Transverse colon (tissue), 3 donors: ENCODE measurements around the gene TBX18.

Source experiments
- CTCF ChIP-seq, 5 experiments: fragments of 200-600 bp in 3 of 5; fragments of 450-650 bp in 2 of 5; sonication (generic) in 3 of 5; IDR thresholded peaks; 1 replicate in 2 of 5; 2 replicates in 3 of 5; pipeline ENCODE4 v1.5.1; 2016 to 2017; ENCODE audit warnings: antibody characterized with exemption in 5 of 5, inconsistent platforms in 3 of 5, mild to moderate bottlenecking in 2 of 5, moderate library complexity in 1 of 5
- POLR2A ChIP-seq: fragments of 450-650 bp; IDR thresholded peaks from one replicate; pipeline ENCODE4 v1.6.1; 2016; ENCODE audit warnings: antibody characterized with exemption, mild to moderate bottlenecking, moderate library complexity

DNA sequence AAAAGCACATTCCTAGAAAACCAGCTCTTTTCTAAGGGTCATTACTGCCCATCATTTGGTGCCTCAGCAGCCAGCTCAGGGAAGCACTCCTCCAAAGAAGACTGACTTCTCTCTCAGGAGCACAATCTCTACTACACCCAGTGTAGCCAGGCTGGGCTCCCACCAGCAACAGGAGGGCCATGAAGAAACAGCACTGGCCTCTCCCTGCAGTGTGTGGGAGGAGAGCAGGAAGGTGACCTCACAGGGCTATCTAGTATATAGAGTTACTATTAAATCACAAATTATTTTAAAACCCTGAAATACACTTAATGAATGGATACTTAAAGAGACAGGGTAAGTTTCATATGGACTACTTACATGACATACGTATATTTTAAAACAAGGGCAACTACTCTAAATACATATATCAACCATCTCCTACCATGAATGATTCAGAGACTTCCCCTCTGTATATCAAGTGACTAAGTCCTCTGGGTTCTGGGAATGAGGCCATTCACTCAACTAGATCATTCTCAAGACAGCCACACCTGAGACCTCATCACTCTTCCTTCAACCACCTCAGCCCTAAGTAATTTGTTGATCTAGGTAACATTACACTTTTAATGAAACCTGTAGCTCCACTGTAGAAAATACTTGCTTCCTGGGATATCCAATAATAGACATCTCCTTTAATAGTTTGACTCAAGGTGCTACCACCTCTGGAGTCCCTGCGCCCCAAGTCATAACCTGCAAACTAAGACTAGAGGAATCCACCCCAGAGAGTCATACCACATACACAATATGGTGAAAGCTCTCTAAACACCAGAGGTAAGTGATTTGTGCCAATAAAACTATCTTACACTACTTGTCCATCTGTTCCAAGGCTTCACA lies 25.2 kb downstream of the TBX18 start:
- no peak for TF ChIP-seq CTCF (IDR thresholded peaks at IDR 0.05)
- no peak for TF ChIP-seq POLR2A
